Uterus (tissue), 2 donors: ENCODE data around the gene PHC2.

Source experiments
- POLR2A ChIP-seq, 2 donors: fragments of 450-650 bp; IDR thresholded peaks; one replicate each; pipeline ENCODE4 v1.6.1; 2016; ENCODE audit warnings: antibody characterized with exemption in 2 of 2, mild to moderate bottlenecking in 1 of 2, moderate library complexity in 1 of 2
- TF ChIP-seq, protein P1 (sequence below), 4 experiments: fragments of 200-600 bp in 2 of 4; fragments of 450-650 bp in 2 of 4; sonication (generic) in 2 of 4; IDR thresholded peaks; one replicate each; pipeline ENCODE4 v1.5.1; 2016 to 2019; ENCODE audit warnings: antibody characterized with exemption in 4 of 4, mild to moderate bottlenecking in 2 of 4, moderate library complexity in 1 of 4

DNA sequence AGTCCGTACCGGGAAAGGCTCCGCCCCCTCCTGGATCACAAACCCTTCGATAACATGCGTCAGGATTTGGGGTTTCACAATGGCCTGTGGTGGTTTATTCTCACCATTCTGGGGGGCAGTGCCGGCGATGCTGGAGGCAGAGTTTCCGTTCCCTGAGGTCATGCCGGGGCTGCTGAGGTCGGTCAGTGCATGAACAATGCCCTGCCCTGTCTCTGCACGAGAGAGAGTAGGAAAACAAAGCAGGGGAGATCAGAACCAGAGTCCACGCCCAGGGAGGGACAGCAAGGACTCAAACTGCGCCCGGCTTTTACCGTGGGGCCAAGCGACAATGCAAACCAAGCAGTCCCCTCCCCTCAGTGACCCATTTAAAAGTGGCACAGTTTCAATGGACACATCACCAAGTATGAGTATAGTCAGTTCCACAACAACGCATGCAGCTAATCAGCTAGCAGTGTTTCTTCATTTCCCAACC lies 96.8 kb downstream of the PHC2 start:
- TF ChIP-seq POLR2A (IDR thresholded peaks at IDR 0.05) = no peak
- TF ChIP-seq, protein P1, sequence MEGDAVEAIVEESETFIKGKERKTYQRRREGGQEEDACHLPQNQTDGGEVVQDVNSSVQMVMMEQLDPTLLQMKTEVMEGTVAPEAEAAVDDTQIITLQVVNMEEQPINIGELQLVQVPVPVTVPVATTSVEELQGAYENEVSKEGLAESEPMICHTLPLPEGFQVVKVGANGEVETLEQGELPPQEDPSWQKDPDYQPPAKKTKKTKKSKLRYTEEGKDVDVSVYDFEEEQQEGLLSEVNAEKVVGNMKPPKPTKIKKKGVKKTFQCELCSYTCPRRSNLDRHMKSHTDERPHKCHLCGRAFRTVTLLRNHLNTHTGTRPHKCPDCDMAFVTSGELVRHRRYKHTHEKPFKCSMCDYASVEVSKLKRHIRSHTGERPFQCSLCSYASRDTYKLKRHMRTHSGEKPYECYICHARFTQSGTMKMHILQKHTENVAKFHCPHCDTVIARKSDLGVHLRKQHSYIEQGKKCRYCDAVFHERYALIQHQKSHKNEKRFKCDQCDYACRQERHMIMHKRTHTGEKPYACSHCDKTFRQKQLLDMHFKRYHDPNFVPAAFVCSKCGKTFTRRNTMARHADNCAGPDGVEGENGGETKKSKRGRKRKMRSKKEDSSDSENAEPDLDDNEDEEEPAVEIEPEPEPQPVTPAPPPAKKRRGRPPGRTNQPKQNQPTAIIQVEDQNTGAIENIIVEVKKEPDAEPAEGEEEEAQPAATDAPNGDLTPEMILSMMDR (IDR thresholded peaks at IDR 0.05) = no peak
